Measurements from ENCODE around the gene PACSIN2.

- TF ChIP-seq CTCF (IDR thresholded peaks at IDR 0.05; ENCODE audit: borderline replicate concordance, extremely low read depth, low read length, poor library complexity, severe bottlenecking) (no peak), EZH2 (IDR thresholded peaks at IDR 0.05; ENCODE audit: borderline replicate concordance, low read depth, low read length, severe bottlenecking) (no peak)
Measured at GRCh38 chr22:42986115-42986514, 28.8 kb downstream of the PACSIN2 start.
